ENCODE measurements around the gene ARFGEF2.

DNA sequence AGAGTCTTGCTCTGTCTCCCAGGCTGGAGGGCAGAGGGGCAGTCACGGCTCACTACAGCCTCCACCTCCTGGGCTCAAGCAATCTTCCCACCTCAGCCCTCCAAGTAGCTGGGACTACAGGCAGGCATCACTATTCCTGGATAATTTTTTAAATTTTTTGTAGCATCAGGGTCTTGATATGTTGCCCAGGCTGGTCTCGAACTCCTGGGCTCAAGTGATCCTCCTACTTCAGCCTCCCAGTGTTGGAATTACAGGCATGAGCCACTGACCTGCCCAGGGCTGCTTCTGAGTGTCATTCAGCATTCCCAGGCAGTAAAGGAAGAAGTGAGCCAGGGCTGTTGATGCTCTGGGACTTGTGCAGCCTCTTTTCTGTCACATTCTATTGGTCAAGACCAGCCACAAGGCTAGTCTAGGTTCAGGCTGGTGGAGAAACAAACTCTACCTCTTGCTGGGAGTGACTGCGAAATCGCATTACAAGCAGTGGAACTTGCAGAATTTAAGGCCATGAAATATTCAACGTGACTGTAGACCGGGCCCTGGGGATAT, 2.1 kb upstream of the ARFGEF2 start:
- TF ChIP-seq, protein P1, sequence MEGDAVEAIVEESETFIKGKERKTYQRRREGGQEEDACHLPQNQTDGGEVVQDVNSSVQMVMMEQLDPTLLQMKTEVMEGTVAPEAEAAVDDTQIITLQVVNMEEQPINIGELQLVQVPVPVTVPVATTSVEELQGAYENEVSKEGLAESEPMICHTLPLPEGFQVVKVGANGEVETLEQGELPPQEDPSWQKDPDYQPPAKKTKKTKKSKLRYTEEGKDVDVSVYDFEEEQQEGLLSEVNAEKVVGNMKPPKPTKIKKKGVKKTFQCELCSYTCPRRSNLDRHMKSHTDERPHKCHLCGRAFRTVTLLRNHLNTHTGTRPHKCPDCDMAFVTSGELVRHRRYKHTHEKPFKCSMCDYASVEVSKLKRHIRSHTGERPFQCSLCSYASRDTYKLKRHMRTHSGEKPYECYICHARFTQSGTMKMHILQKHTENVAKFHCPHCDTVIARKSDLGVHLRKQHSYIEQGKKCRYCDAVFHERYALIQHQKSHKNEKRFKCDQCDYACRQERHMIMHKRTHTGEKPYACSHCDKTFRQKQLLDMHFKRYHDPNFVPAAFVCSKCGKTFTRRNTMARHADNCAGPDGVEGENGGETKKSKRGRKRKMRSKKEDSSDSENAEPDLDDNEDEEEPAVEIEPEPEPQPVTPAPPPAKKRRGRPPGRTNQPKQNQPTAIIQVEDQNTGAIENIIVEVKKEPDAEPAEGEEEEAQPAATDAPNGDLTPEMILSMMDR (conservative IDR thresholded peaks at IDR 0.05; ENCODE audit: low read length) = no peak
- TF ChIP-seq EZH2phosphoT487 (IDR thresholded peaks at IDR 0.05; ENCODE audit: borderline replicate concordance) = no peak

Data from Loucy (cell line).